GM12878 (cell line): Measurements from ENCODE around the gene KRT14. TPM values are rescaled to one million over a fixed set of nuclear protein-coding genes. Genes with fewer than 3 reads are reported as not detected.

Experiments
- ATAC-seq: fragments of 200-7000 bp; cut with Tn5 transposase; 3 replicates; pipeline ENCODE4 v1.9.1; 2020; ENCODE audit warnings: mild to moderate bottlenecking, moderate library complexity
- BruUV-seq: library from RNA; stranded (reverse); fragments of 400-500 nt; replicated peaks from 2 replicates; lab custom pipeline; 2021; lab: Mats Ljungman, UMichigan
- CTCF ChIA-PET: fragments of 300-600 bp; sonication (Branson Sonifier 250); formaldehyde crosslinking; extraction: SDS; loops from one replicate; lab custom pipeline; 2021; ENCODE audit warnings: inconsistent platforms; lab: Yijun Ruan, JAX
- POLR2A ChIA-PET: fragments of 350-600 bp; formaldehyde crosslinking; extraction: SDS; loops from one replicate; lab custom pipeline; 2021; ENCODE audit warnings: inconsistent platforms; lab: Charles Lee
- RAD21 ChIA-PET: fragments of 300-600 bp; sonication (Branson Sonifier 250); formaldehyde crosslinking; loops from one replicate; lab custom pipeline; 2023; ENCODE audit warnings: antibody characterized with exemption; ENCODE audit not compliant: unreplicated experiment; lab: Charles Lee
- SMC1A ChIA-PET: fragments of 300-600 bp; sonication (Branson Sonifier 250); formaldehyde crosslinking; loops from one replicate; lab custom pipeline; 2023; ENCODE audit not compliant: unreplicated experiment, uncharacterized antibody; lab: Charles Lee
- DNase-seq: peaks from one replicate; pipeline ENCODE4 v3.0.0-alpha.2; 2011; ENCODE audit warnings: low read depth, low spot score
- FAIRE-seq: peaks from 3 replicates; lab custom pipeline; 2011; peaks lifted over from hg19 to GRCh38; lab: Jason Lieb, UNC
- H2AFZ ChIP-seq: 2 replicates; pipeline ENCODE4 v1.6.0; 2011; ENCODE audit warnings: low read depth, low read length, control low read depth; ENCODE audit not compliant: control insufficient read depth
- H3K27ac ChIP-seq: 2 replicates; pipeline ENCODE4 v1.5.1; 2011; ENCODE audit warnings: control low read depth; ENCODE audit not compliant: control insufficient read depth, insufficient read depth
- H3K27me3 ChIP-seq, 2 experiments: replicated peaks in 1 of 2; 2 replicates each; pipeline versions ENCODE4 v1.6.0 to v1.6.1; 2011; ENCODE audit warnings: low read length in 1 of 2; ENCODE audit not compliant: control insufficient read depth in 2 of 2, insufficient read depth in 2 of 2
- H3K36me3 ChIP-seq, 2 experiments: 2 replicates each; pipeline ENCODE4 v1.5.1; 2011; ENCODE audit warnings: low read length in 1 of 2; ENCODE audit not compliant: control insufficient read depth in 2 of 2, insufficient read depth in 2 of 2
- H3K4me1 ChIP-seq: 2 replicates; pipeline ENCODE4 v1.6.1; 2011; ENCODE audit warnings: mild to moderate bottlenecking, low read length, moderate library complexity, mixed read lengths; ENCODE audit not compliant: control insufficient read depth, insufficient read depth
- H3K4me2 ChIP-seq: 2 replicates; pipeline ENCODE4 v1.6.0; 2011; ENCODE audit warnings: control low read depth; ENCODE audit not compliant: control insufficient read depth, insufficient read depth
- H3K4me3 ChIP-seq: fragments of 200-600 bp; sonication (generic); 2 replicates; pipeline ENCODE4 v1.5.1; 2016
- H3K79me2 ChIP-seq: 2 replicates; pipeline ENCODE4 v1.6.0; 2011; ENCODE audit warnings: low read length; ENCODE audit not compliant: control insufficient read depth, insufficient read depth
- H3K9ac ChIP-seq: 2 replicates; pipeline ENCODE4 v1.8.0; 2011; ENCODE audit warnings: low read length, control low read depth, mixed read lengths; ENCODE audit not compliant: control insufficient read depth, insufficient read depth
- H3K9me3 ChIP-seq: replicated peaks from 3 replicates; pipeline ENCODE4 v1.5.1; 2011; ENCODE audit warnings: mild to moderate bottlenecking, low read length; ENCODE audit not compliant: control insufficient read depth, insufficient read depth
- H4K20me1 ChIP-seq: 2 replicates; pipeline ENCODE4 v1.6.0; 2011; ENCODE audit not compliant: control insufficient read depth, insufficient read depth
- CREB1 ChIP-seq: IDR thresholded peaks from 2 replicates; pipeline ENCODE4 v1.6.1; 2012; ENCODE audit warnings: low read depth, mild to moderate bottlenecking, inconsistent platforms
- RCOR1 ChIP-seq: conservative IDR thresholded peaks from 2 replicates; pipeline ENCODE4 v1.6.1; 2012; ENCODE audit warnings: low read depth, low read length, improper control_type of control experiment
- SIX5 ChIP-seq: IDR thresholded peaks from 2 replicates; pipeline ENCODE4 v1.6.1; 2011; ENCODE audit warnings: mild to moderate bottlenecking, low read depth, low read length, moderate library complexity; ENCODE audit not compliant: severe bottlenecking
- WGBS: methylation state at CpG from one replicate; pipeline ENCODE4 v1.1.6; 2016; ENCODE audit warnings: low lambda C conversion rate; ENCODE audit not compliant: insufficient replicate concordance, insufficient coverage; ENCODE audit errors: missing lambda C conversion rate; 5-methylcytosine and 5-hydroxymethylcytosine counted together
- in situ Hi-C: fragments of 300-500 bp; cut with MboI; formaldehyde crosslinking; loops from 9 replicates; pipeline ENCODE4 v1.14.3; 2018; ENCODE audit warnings: mixed read lengths
- intact Hi-C: fragments of 100-400 bp; cut with micrococcal nuclease; formaldehyde crosslinking; loops from one replicate; pipeline ENCODE4 v1.14.2; 2022; ENCODE audit not compliant: unreplicated experiment
- polyA plus RNA-seq, 11 experiments: library from polyadenylated mRNA; depleted of rRNA in 4 of 11; unstranded in 6 of 11; stranded (reverse) in 5 of 11; fragments of >200 nt; fragmentation: Nextera tagmentation in 4 of 11; fragmentation: Illumina TruSeq in 1 of 11; extraction: Ambion mirVana in 4 of 11; extraction: Trizol in 1 of 11; gene quantifications; 1 replicate in 1 of 11; 2 replicates in 10 of 11; pipeline versions ENCODE4 v1.2.1 to v1.2.3, GENCODE V29; 2011 to 2016; ENCODE audit warnings: inconsistent platforms in 2 of 11, missing spikeins in 2 of 11, low read depth in 1 of 11
- total RNA-seq, 4 experiments: library from RNA; depleted of rRNA in 3 of 4; stranded (reverse); fragments of >200 nt in 3 of 4; fragmentation: Illumina TruSeq in 1 of 4; extraction: Trizol in 1 of 4; gene quantifications; 2 replicates each; pipeline versions ENCODE4 v1.2.1 to v1.2.3, GENCODE V29; 2013 to 2021
- TF ChIP-seq, protein P1 (sequence below): fragments of 450-650 bp; IDR thresholded peaks from 2 replicates; pipeline ENCODE4 v1.6.1; 2017; ENCODE audit warnings: mild to moderate bottlenecking, moderate library complexity
- TF ChIP-seq, protein P2 (sequence below): fragments of 150-350 bp; IDR thresholded peaks from 2 replicates; pipeline ENCODE4 v1.6.1; 2016; ENCODE audit warnings: low read depth, low read length

Gene KRT14
- total and polyA plus RNA-seq, 10 of the 15 experiments (the other 5 are each of a cell fraction or from before 2014, with no cell fraction given), result 1.5 TPM; not detected in 9

DNA sequence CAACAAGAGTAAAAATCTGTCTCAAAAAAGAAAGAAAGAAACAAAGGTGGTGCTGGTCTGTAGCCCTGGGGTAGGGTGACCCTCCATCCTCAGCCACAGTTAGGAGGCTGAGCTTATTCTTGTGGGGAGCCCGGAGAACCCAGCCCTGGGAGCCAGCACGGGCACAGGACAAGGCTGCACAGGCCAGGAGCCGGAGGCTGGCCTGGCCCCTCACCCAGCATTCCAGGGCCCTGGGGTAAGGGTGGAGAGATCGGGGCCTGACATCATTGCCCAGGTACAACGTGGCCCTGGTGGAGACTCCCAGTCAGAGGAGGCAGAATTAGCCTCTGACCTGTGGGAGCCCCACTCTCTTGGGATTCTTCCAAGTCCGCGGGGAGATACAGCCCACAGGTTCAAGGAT, 47.9 kb upstream of the KRT14 start:
- Histone ChIP-seq H4K20me1 (no peaks in the 10 kb centered on the region), H3K27me3 (no peaks in the 10 kb centered on the region; a peak in 1 of 4 replicates), H3K9ac (no peak overlapping the region), H2AFZ (no peak overlapping the region), H3K27ac (no peak overlapping the region), H3K4me2 (no peak overlapping the region), H3K4me1 (no peaks in the 10 kb centered on the region), H3K4me3 (no peak overlapping the region), H3K36me3 (no peaks in the 10 kb centered on the region), H3K9me3 (no peaks in the 10 kb centered on the region)
- WGBS, result 59% methylated on average over 7 of the region's 7 CpGs
- SMC1A ChIA-PET, result no interaction called here
- intact Hi-C loops (no loop called here), in situ Hi-C loops (no loop called here)
- ATAC-seq, result peak; percentile 22
- CTCF ChIA-PET, result no interaction called here
- DNase-seq, result no peak
- BruUV-seq, result no TSS peak
- FAIRE-seq, result no peak
- POLR2A ChIA-PET, result no interaction called here
- RAD21 ChIA-PET, result no interaction called here
- TF ChIP-seq SIX5 (no peak), RCOR1 (no peak), CREB1 (no peak)
- TF ChIP-seq, protein P1, sequence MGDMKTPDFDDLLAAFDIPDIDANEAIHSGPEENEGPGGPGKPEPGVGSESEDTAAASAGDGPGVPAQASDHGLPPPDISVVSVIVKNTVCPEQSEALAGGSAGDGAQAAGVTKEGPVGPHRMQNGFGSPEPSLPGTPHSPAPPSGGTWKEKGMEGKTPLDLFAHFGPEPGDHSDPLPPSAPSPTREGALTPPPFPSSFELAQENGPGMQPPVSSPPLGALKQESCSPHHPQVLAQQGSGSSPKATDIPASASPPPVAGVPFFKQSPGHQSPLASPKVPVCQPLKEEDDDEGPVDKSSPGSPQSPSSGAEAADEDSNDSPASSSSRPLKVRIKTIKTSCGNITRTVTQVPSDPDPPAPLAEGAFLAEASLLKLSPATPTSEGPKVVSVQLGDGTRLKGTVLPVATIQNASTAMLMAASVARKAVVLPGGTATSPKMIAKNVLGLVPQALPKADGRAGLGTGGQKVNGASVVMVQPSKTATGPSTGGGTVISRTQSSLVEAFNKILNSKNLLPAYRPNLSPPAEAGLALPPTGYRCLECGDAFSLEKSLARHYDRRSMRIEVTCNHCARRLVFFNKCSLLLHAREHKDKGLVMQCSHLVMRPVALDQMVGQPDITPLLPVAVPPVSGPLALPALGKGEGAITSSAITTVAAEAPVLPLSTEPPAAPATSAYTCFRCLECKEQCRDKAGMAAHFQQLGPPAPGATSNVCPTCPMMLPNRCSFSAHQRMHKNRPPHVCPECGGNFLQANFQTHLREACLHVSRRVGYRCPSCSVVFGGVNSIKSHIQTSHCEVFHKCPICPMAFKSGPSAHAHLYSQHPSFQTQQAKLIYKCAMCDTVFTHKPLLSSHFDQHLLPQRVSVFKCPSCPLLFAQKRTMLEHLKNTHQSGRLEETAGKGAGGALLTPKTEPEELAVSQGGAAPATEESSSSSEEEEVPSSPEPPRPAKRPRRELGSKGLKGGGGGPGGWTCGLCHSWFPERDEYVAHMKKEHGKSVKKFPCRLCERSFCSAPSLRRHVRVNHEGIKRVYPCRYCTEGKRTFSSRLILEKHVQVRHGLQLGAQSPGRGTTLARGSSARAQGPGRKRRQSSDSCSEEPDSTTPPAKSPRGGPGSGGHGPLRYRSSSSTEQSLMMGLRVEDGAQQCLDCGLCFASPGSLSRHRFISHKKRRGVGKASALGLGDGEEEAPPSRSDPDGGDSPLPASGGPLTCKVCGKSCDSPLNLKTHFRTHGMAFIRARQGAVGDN, result no peak
- TF ChIP-seq, protein P2, sequence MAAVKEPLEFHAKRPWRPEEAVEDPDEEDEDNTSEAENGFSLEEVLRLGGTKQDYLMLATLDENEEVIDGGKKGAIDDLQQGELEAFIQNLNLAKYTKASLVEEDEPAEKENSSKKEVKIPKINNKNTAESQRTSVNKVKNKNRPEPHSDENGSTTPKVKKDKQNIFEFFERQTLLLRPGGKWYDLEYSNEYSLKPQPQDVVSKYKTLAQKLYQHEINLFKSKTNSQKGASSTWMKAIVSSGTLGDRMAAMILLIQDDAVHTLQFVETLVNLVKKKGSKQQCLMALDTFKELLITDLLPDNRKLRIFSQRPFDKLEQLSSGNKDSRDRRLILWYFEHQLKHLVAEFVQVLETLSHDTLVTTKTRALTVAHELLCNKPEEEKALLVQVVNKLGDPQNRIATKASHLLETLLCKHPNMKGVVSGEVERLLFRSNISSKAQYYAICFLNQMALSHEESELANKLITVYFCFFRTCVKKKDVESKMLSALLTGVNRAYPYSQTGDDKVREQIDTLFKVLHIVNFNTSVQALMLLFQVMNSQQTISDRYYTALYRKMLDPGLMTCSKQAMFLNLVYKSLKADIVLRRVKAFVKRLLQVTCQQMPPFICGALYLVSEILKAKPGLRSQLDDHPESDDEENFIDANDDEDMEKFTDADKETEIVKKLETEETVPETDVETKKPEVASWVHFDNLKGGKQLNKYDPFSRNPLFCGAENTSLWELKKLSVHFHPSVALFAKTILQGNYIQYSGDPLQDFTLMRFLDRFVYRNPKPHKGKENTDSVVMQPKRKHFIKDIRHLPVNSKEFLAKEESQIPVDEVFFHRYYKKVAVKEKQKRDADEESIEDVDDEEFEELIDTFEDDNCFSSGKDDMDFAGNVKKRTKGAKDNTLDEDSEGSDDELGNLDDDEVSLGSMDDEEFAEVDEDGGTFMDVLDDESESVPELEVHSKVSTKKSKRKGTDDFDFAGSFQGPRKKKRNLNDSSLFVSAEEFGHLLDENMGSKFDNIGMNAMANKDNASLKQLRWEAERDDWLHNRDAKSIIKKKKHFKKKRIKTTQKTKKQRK, result no peak
- TF ChIP-seq, all 136 proteins: peak for 0
- H3K79me2 ChIP-seq, result no peaks in the 10 kb centered on the region
